Measurements from ENCODE around the gene CFAP206.
"Not testable (repeated sequence)": the region's sequence is repeated elsewhere in the genome, so short reads cannot be mapped to it uniquely, and the experiment has no call there.

CFAP206 gene

DNA sequence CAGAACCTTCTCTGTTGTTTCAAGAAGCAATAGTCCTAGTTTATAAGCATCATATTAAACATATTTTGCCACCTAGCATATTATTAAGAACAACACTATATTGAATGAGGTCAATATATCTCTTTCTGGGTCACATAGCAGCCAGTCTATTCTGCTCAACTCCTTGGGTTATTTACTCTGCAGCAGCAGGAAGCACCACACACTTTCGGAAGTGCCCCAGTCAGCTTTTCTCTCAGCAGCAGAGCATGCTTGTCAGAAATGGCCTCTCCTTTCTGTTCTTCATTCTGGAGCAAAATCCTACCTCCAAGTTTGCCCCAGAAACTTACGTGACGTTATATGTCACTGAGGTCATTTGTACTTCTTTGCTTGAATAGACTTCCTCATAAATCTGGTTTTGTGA is 22.7 kb downstream of the CFAP206 start:
- peak; percentile 2 for DNase-seq

DNA sequence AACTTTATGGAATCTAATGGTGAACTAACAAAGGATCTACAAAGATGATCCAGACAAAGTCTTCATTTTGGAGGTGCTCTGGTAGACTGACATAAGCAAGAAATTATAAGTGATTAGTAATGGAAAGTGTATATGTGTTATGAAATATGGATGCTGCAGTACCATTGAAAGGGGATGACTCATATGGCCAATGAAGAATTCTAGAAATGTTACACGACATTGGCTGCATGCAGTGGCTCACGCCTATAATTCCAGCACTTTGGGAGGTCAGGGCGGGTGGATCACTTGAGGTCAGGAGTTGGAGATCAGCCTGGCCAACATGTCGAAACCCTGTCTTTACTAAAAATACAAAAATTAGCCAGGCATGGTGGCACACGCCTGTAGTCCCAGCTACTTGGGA is 23.5 kb downstream of the CFAP206 start:
- no peak for DNase-seq

DNA sequence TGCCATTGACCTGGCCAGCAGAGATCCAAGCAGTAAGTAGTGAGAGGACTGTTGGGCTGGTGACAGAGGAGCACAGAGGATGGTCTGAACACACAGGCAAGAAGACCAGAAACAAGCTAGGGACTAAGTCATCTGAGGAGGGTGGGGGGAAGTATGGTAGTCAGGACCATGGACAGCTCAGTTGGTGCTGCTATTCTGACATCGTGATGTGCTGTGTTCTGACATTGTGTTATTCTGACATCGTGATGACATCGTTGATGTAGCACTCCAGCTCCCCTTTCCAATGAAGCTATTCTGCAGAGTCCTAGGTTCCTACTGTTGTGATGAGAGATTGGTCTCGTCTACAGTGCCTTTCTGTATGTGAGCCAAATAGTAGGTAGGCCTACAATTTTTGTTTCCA is 28.7 kb downstream of the CFAP206 start:
- DNase-seq = no peak

GRCh38 chr6:87441711-87442110 is 33.9 kb downstream of the CFAP206 start:
- no peak for DNase-seq

- DNase-seq = no peak
Observed at GRCh38 chr6:87444362-87444761, 36.6 kb downstream of the CFAP206 start.

DNA sequence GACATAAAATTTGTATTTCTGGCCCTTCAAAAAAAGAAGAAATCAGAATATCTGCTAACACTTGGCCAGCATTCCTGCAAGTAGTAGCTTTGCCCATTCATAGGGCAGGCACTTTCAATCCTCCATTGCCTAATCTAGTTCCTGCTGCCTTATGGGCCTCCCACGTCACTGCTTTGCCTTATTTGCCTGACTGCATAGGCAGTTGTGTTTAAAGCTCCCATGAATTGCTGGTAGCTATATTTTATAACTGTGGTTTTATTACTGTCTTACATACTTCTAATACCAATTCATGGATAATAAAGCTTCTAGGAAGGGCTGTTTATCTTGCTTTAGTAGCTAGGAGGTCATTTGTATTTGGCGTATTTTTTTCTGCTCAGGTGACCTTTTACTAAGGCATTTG is 57.3 kb downstream of the CFAP206 start:
- DNase-seq = no peak

GRCh38 chr6:87472525-87473418 is 65.0 kb downstream of the CFAP206 start, which contains the start of gene SLC35A1:
SLC35A1 (plus strand) TSS chr6:87472974; CDS start chr6:87473004, 30 bp downstream.
- peak; percentile 62 for DNase-seq

- DNase-seq = no peak
Observed at GRCh38 chr6:87473419-87473903, 65.7 kb downstream of the CFAP206 start.

- no peak for DNase-seq
Observed at GRCh38 chr6:87481931-87482330, 74.2 kb downstream of the CFAP206 start.

DNA sequence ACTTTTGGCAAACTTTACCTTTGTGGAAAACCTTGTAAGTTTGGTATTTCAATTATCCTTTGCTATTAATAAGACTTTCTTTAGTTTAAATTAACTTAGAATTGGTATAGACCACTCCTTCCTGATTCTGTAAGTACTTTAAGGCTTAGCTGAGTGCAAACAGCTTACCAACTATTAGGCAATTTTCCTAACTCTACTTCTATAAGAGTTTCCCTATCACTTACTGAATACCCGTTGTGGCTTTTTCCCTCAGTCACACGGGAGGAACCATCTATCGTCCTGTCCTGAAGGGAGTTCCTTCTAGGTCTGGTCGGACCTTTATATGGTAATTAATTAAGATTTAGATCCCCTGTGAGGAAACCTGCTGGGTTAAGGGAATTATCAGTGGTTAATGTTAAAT is 74.6 kb downstream of the CFAP206 start:
- no peak for DNase-seq

DNA sequence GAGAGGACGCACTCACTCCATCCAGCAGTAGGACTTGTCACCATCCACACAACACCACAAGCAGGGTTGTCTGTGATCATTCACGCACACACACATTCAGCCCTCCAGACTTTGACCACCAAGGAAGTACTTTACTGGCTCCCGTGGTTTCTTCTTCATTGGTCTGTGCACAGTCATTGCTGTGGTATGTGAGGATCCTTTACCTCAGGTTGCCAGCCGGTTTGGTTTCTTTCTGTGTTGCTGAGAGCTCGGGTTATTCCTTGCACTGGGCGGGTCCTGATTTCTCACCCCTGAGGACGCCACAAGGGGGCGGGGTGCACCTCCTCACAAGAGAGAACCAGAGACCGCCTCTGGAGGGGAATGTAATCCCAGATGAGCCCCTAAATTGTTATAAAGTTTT is 76.2 kb downstream of the CFAP206 start:
- no peak for DNase-seq

- DNase-seq = no peak
Observed at GRCh38 chr6:87484491-87484890, 76.7 kb downstream of the CFAP206 start.

DNA sequence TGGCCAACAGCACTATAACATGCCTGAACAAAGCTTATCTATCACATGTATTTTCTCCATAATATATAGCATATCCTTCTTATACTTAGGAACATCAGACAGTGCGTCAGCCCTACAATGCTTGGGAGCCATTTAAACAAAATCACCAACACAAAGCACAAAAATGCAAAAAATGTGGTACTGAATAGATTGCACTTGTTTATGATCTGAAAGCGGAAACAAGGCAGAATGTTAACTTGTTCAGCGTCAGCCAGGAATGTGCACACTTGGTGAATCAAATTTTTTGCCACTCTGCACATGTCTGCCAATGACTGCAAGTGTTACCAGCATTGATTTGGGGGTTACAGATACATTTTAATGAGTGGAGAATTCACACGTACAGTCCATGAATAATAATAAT is 79.8 kb downstream of the CFAP206 start:
- DNase-seq = no peak

DNA sequence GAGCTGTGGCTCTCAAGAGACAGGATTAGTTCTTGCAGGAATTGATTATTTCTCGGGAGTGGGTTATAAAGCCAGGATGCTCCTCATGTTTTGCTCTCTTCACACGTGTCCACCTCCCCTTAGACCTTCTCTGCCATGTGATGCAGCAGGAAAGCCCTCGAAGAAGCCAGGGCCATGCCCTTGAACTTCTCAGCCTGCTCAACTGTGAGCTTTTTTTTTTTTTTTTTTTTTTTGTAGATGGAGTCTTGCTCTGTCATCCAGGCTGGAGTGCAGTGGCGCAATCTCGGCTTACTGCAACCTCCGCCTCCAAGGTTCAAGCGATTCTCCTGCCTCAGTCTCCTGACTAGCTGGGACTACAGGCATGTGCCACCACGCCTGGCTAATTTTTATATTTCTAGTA is 81.6 kb downstream of the CFAP206 start:
- not testable (repeated sequence) for DNase-seq

GRCh38 chr6:87494761-87495422 is 87.1 kb downstream of the CFAP206 start:
- no peak for DNase-seq

DNA sequence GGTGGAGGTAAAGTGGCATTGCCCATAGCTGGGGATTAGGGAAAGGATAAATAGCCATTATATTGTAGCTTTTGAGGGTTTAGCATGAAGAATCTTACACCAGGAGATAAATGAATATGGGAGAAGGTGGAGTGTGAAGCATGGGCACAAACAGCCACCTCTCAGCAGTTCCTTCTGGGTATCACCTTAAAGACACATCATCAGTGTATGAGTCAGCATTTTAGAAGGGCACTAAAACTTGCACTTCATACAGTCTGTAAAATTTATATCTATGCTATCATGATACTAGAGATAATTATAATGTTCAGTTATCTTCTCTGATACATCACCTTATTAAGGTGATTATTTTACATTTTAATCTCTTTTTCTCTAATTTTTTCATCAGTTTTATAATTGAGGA is 90.3 kb downstream of the CFAP206 start:
- DNase-seq = no peak

DNA sequence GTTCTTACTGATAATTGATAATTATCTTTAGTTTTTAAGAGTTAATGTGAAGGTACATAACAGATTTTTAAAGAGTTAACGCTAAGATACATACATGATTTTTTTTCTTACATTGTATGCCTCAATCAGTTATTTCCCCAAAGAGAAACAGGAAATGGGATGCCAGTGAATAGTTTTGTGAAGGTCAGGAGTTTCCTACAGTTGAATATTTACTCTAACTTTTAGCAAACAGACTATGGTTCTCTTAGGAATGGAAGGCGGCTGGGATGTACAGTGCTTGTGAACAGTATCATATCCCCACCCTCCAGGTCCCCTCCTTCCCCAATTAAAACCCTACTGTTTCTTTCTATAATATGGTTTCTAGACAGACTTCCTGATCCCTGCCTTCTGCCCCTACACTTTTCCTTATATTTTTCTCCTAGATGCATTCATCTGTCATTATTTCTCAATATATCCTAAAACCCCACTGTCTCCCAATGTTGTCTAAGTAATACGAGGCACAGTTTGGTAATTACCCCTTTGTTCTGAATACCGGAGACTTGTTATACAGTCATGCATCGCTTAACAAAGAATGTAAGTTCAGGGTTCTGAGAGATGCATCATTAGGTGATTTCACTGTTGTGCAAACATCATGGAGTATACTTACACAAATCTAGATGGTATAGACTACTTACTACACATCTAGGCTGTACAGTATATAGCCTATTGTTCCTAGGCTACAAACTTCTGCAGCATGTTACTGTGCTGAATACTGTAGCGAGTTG is 94.2 kb downstream of the CFAP206 start:
- peak; percentile 21 for DNase-seq

DNA sequence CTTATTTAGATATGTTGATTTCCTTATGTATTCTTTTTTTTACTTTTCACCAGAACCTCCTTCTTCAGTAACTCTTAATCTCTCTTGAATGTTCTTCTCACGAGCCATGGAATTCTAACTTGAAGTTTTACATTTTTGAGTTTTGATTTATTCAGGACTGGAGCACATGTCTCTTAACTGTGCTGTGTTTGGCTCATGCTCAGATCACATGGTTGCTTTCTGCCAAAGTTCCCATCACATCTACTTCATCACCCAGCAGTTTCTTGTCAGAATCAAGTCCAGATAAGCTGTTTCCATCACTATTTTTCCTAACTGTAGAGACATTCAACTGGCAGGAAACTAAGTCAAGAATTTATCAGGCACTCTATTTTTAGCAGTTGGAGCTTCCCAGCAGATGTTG is 96.7 kb downstream of the CFAP206 start:
- no peak for DNase-seq

All from NCI-H510A treated with DMSO at 0.1 percent for 48 hours (cell line).